ENCODE data around the gene MSANTD1.

The MSANTD1 gene

GRCh38 chr4:3231471-3231870 is 17.5 kb upstream of the MSANTD1 start:
- DNase-seq (ENCODE audit: insufficient read length, low spot score) (no peak), FAIRE-seq (no peak)

GRCh38 chr4:3232001-3232400 is 17.0 kb upstream of the MSANTD1 start:
- DNase-seq (ENCODE audit: insufficient read length, low spot score) (no peak), FAIRE-seq (no peak)

GRCh38 chr4:3232871-3233271 is 16.1 kb upstream of the MSANTD1 start:
- DNase-seq (ENCODE audit: insufficient read length, low spot score) (no peak), FAIRE-seq (no peak)

- FAIRE-seq (no peak), DNase-seq (ENCODE audit: insufficient read length, low spot score) (no peak)
Observed at GRCh38 chr4:3233391-3234071, 15.4 kb upstream of the MSANTD1 start.

- FAIRE-seq (no peak), DNase-seq (ENCODE audit: insufficient read length, low spot score) (no peak)
Observed at GRCh38 chr4:3234171-3235029, 14.6 kb upstream of the MSANTD1 start.

- FAIRE-seq, result no peak
- no peak for DNase-seq (ENCODE audit: insufficient read length, low spot score)
Observed at GRCh38 chr4:3235030-3235345, 14.0 kb upstream of the MSANTD1 start.

- FAIRE-seq, result no peak
- no peak for DNase-seq (ENCODE audit: insufficient read length, low spot score)
Observed at GRCh38 chr4:3235581-3235980, 13.4 kb upstream of the MSANTD1 start.

- FAIRE-seq (no peak), DNase-seq (ENCODE audit: insufficient read length, low spot score) (no peak)
Observed at GRCh38 chr4:3236326-3236878, 12.6 kb upstream of the MSANTD1 start.

GRCh38 chr4:3237266-3237665 is 11.7 kb upstream of the MSANTD1 start:
- no peak for FAIRE-seq
- no peak for DNase-seq (ENCODE audit: insufficient read length, low spot score)

GRCh38 chr4:3237712-3238560 is 11.0 kb upstream of the MSANTD1 start:
- FAIRE-seq (no peak), DNase-seq (ENCODE audit: insufficient read length, low spot score) (no peak)

GRCh38 chr4:3238721-3239120 is 10.2 kb upstream of the MSANTD1 start:
- FAIRE-seq (no peak), DNase-seq (ENCODE audit: insufficient read length, low spot score) (no peak)

GRCh38 chr4:3239303-3239702 is 9.7 kb upstream of the MSANTD1 start:
- FAIRE-seq (no peak), DNase-seq (ENCODE audit: insufficient read length, low spot score) (no peak)

GRCh38 chr4:3239998-3240920 is 8.7 kb upstream of the MSANTD1 start:
- FAIRE-seq (no peak), DNase-seq (ENCODE audit: insufficient read length, low spot score) (no peak)

- FAIRE-seq (no peak), DNase-seq (ENCODE audit: insufficient read length, low spot score) (no peak)
Observed at GRCh38 chr4:3240936-3241522, 7.9 kb upstream of the MSANTD1 start.

GRCh38 chr4:3241898-3242524 is 6.9 kb upstream of the MSANTD1 start:
- DNase-seq (ENCODE audit: insufficient read length, low spot score) (no peak), FAIRE-seq (no peak)

GRCh38 chr4:3243136-3243780 is 5.7 kb upstream of the MSANTD1 start:
- FAIRE-seq, result no peak

GRCh38 chr4:3244002-3244401 is 5.0 kb upstream of the MSANTD1 start:
- DNase-seq (ENCODE audit: insufficient read length, low spot score) (no peak), FAIRE-seq (no peak)

More at GRCh38 chr4:3243136-3243780, 5.7 kb upstream of the MSANTD1 start:
- no peak for DNase-seq (ENCODE audit: insufficient read length, low spot score)

- FAIRE-seq (no peak), DNase-seq (ENCODE audit: insufficient read length, low spot score) (no peak)
Observed at GRCh38 chr4:3244747-3245146, 4.2 kb upstream of the MSANTD1 start.

- FAIRE-seq (no peak), DNase-seq (ENCODE audit: insufficient read length, low spot score) (no peak)
Observed at GRCh38 chr4:3245676-3246075, 3.3 kb upstream of the MSANTD1 start.
